ENCODE measurements around the gene VSX1.

DNA sequence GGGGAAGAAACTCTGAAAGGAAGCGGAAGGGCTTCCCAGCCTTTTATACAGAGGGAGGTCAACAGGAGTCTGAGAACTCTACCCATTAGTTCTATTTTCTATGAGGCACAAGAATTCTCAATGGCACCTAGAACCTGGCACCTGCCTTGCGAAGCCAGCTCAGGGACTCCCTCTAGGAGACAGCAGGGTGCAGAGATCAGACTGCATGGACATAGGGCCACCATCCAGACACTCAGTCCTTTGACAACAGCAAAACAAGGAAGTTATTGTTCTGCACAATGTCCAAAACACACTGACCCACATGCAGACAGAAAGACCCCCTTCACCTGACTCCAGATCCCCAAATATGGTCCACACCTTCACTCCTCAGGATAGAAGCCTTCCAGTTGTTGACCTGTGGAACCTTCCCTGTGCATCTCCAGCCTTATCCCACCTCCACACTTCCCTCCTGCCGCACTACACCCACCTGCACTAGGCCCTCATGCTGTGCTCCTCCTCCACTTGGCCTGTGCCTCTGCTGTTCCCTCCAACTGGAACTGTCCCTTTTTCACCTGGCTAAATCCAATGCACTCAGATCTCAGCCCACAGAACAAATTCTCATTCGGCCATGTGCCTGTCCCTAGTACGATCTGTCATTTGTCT, 51.8 kb downstream of the VSX1 start:
- TF ChIP-seq, protein P1, sequence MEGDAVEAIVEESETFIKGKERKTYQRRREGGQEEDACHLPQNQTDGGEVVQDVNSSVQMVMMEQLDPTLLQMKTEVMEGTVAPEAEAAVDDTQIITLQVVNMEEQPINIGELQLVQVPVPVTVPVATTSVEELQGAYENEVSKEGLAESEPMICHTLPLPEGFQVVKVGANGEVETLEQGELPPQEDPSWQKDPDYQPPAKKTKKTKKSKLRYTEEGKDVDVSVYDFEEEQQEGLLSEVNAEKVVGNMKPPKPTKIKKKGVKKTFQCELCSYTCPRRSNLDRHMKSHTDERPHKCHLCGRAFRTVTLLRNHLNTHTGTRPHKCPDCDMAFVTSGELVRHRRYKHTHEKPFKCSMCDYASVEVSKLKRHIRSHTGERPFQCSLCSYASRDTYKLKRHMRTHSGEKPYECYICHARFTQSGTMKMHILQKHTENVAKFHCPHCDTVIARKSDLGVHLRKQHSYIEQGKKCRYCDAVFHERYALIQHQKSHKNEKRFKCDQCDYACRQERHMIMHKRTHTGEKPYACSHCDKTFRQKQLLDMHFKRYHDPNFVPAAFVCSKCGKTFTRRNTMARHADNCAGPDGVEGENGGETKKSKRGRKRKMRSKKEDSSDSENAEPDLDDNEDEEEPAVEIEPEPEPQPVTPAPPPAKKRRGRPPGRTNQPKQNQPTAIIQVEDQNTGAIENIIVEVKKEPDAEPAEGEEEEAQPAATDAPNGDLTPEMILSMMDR (IDR thresholded peaks at IDR 0.05) = no peak
- TF ChIP-seq POLR2AphosphoS5 (IDR thresholded peaks at IDR 0.05; ENCODE audit: insufficient read depth in 1 of 2, low read depth in 1 of 2) = no peak
